ENCODE results near the gene PLXNA3.

PLXNA3 gene

DNA sequence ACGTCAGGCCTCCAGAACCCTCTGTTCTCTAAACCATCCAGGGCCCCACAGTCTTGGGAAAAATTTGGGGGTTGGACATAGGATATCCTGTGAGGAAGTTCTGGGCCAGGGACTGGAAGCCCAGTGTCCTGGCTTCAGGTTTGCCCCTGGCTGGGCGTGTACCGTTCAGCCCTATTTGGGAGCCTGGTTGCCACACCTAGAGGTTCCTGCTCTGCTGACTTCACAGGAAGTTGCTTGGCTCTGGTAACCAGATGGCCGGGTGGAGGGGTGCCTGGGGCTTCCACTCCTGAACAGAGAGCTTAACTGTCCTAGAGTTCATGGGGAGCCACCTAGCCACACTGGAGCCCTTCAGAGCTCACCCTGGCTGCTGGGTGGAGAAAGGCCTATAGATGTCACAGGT is 45.6 kb upstream of the PLXNA3 start:
- H3K9ac ChIP-seq, result peak overlapping the region; percentile 70
- peak overlapping the region; percentile 55 for H3K4me2 ChIP-seq
- no peaks in the 10 kb centered on the region for H3K27me3 ChIP-seq (ENCODE audit: insufficient read depth, low read depth)
- H3K36me3 ChIP-seq (ENCODE audit: insufficient read depth), result no peaks in the 10 kb centered on the region
- TF ChIP-seq, protein P1, sequence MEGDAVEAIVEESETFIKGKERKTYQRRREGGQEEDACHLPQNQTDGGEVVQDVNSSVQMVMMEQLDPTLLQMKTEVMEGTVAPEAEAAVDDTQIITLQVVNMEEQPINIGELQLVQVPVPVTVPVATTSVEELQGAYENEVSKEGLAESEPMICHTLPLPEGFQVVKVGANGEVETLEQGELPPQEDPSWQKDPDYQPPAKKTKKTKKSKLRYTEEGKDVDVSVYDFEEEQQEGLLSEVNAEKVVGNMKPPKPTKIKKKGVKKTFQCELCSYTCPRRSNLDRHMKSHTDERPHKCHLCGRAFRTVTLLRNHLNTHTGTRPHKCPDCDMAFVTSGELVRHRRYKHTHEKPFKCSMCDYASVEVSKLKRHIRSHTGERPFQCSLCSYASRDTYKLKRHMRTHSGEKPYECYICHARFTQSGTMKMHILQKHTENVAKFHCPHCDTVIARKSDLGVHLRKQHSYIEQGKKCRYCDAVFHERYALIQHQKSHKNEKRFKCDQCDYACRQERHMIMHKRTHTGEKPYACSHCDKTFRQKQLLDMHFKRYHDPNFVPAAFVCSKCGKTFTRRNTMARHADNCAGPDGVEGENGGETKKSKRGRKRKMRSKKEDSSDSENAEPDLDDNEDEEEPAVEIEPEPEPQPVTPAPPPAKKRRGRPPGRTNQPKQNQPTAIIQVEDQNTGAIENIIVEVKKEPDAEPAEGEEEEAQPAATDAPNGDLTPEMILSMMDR (conservative IDR thresholded peaks at IDR 0.05; ENCODE audit: low read depth, low read length), result no peak
- H2AFZ ChIP-seq (ENCODE audit: low read depth), result peak overlapping the region; percentile 76
- no peaks in the 10 kb centered on the region for H3K79me2 ChIP-seq (ENCODE audit: insufficient read depth, low read depth)
- H3K4me1 ChIP-seq (ENCODE audit: low read depth, poor library complexity, severe bottlenecking), result peaks cover 15% of the 10 kb centered on the region
- no peaks in the 10 kb centered on the region for H4K20me1 ChIP-seq (ENCODE audit: insufficient read depth)
- no peak overlapping the region for H3K4me3 ChIP-seq (IDR thresholded peaks at IDR 0.05; ENCODE audit: insufficient read depth, low read depth, low read length)
- H3K27ac ChIP-seq, result peak overlapping the region; percentile 48

GRCh38 chrX:154413142-154413541 is 44.9 kb upstream of the PLXNA3 start:
- Histone ChIP-seq H3K36me3 (ENCODE audit: insufficient read depth) (no peaks in the 10 kb centered on the region), H3K4me1 (ENCODE audit: low read depth, poor library complexity, severe bottlenecking) (peaks cover 15% of the 10 kb centered on the region), H3K79me2 (ENCODE audit: insufficient read depth, low read depth) (no peaks in the 10 kb centered on the region), H4K20me1 (ENCODE audit: insufficient read depth) (no peaks in the 10 kb centered on the region), H3K4me2 (no peak overlapping the region), H3K27me3 (ENCODE audit: insufficient read depth, low read depth) (no peaks in the 10 kb centered on the region), H3K4me3 (IDR thresholded peaks at IDR 0.05; ENCODE audit: insufficient read depth, low read depth, low read length) (no peak overlapping the region), H2AFZ (ENCODE audit: low read depth) (no peak overlapping the region), H3K9ac (no peak overlapping the region), H3K27ac (peak overlapping the region; percentile 48; the same call in 1 of the 2 replicates)
- TF ChIP-seq, protein P1 (conservative IDR thresholded peaks at IDR 0.05; ENCODE audit: low read depth, low read length), result no peak

DNA sequence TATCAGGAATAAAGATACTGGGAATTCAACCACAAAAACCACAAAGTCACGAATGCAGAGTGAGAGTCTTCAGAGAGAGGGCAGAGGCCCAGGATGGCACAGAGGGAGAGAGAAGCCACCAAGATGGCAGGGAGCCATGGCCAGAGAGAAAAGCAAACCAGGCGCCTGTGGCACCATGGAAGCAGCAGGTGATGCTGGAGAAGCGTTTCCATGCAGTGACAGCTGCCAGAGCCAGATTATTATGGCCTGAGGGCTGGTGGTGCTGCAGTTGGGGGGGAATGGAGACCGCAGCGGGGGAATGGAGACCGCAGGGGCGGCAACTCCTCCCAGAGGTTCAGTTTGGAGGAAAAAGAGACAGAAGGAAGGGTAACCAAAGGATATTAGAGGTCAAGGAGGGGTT is 40.9 kb upstream of the PLXNA3 start:
- H3K9ac ChIP-seq, result no peak overlapping the region
- H3K4me3 ChIP-seq (IDR thresholded peaks at IDR 0.05; ENCODE audit: insufficient read depth, low read depth, low read length), result no peak overlapping the region
- TF ChIP-seq, protein P1 (conservative IDR thresholded peaks at IDR 0.05; ENCODE audit: low read depth, low read length), result no peak
- H3K79me2 ChIP-seq (ENCODE audit: insufficient read depth, low read depth), result no peaks in the 10 kb centered on the region
- H4K20me1 ChIP-seq (ENCODE audit: insufficient read depth), result no peaks in the 10 kb centered on the region
- H3K4me2 ChIP-seq, result no peak overlapping the region
- H3K36me3 ChIP-seq (ENCODE audit: insufficient read depth), result no peaks in the 10 kb centered on the region
- H3K27ac ChIP-seq, result no peak overlapping the region
- no peak overlapping the region for H2AFZ ChIP-seq (ENCODE audit: low read depth)
- H3K4me1 ChIP-seq (ENCODE audit: low read depth, poor library complexity, severe bottlenecking), result peaks cover 9% of the 10 kb centered on the region
- no peaks in the 10 kb centered on the region for H3K27me3 ChIP-seq (ENCODE audit: insufficient read depth, low read depth)

- Histone ChIP-seq H3K4me1 (ENCODE audit: low read depth, poor library complexity, severe bottlenecking) (no peaks in the 10 kb centered on the region), H4K20me1 (ENCODE audit: insufficient read depth) (no peaks in the 10 kb centered on the region), H2AFZ (ENCODE audit: low read depth) (no peak overlapping the region), H3K79me2 (ENCODE audit: insufficient read depth, low read depth) (no peaks in the 10 kb centered on the region), H3K27me3 (ENCODE audit: insufficient read depth, low read depth) (no peaks in the 10 kb centered on the region), H3K27ac (no peak overlapping the region), H3K9ac (no peak overlapping the region), H3K36me3 (ENCODE audit: insufficient read depth) (no peaks in the 10 kb centered on the region), H3K4me3 (IDR thresholded peaks at IDR 0.05; ENCODE audit: insufficient read depth, low read depth, low read length) (no peak overlapping the region), H3K4me2 (no peak overlapping the region)
- TF ChIP-seq, protein P1 (conservative IDR thresholded peaks at IDR 0.05; ENCODE audit: low read depth, low read length), result no peak
Observed at GRCh38 chrX:154419189-154419588, 38.9 kb upstream of the PLXNA3 start.
